K562 (cell line): ENCODE data around the gene RRAD. TPM values are rescaled to one million over a fixed set of nuclear protein-coding genes. Genes with fewer than 3 reads are reported as not detected.

Experiments used
- ATAC-seq: fragments of 200-7000 bp; cut with Tn5 transposase; 3 replicates; pipeline ENCODE4 v1.9.1; 2020; ENCODE audit warnings: moderate library complexity
- BruUV-seq: library from RNA; stranded (reverse); fragments of 400-500 nt; replicated peaks from 2 replicates; lab custom pipeline; 2021; lab: Mats Ljungman, UMichigan
- CTCF ChIA-PET: fragments of 300-600 bp; formaldehyde crosslinking; extraction: SDS; loops from one replicate; lab custom pipeline; 2021; ENCODE audit warnings: low intra/inter-chr PET ratio; lab: Yijun Ruan, JAX
- POLR2A ChIA-PET: fragments of 300-600, 350-650 bp; sonication (Branson Sonifier 250); formaldehyde crosslinking; extraction: SDS; loops from one replicate; lab custom pipeline; 2021; ENCODE audit warnings: antibody characterized with exemption, inconsistent platforms; lab: Yijun Ruan, JAX
- DNase-seq, 4 experiments: peaks; one replicate each; pipeline versions ENCODE4 v3.0.0 to v3.0.0-alpha.2; 2011 to 2018; ENCODE audit warnings: low spot score in 3 of 4, mixed read lengths in 3 of 4; ENCODE audit errors: extremely low read depth in 1 of 4
- FAIRE-seq: peaks from 2 replicates; lab custom pipeline; 2011; peaks lifted over from hg19 to GRCh38; lab: Jason Lieb, UNC
- H2AFZ ChIP-seq: 2 replicates; pipeline ENCODE4 v1.6.0; 2011; ENCODE audit warnings: low read depth, low read length, control low read depth, inconsistent platforms
- H3K27ac ChIP-seq: fragments of 200-600 bp; 3 replicates; pipeline ENCODE4 v1.8.0; 2011; ENCODE audit warnings: low read depth, mild to moderate bottlenecking, control low read depth, inconsistent platforms, low read length, moderate library complexity, mixed read lengths; ENCODE audit errors: extremely low read depth
- H3K27me3 ChIP-seq, 2 experiments: fragments of 300-600 bp in 1 of 2; 2 replicates in 1 of 2; 3 replicates in 1 of 2; pipeline versions ENCODE4 v1.6.0 to v1.8.0; 2011; ENCODE audit warnings: inconsistent platforms in 2 of 2, low read length in 2 of 2, mild to moderate bottlenecking in 1 of 2, mixed read lengths in 1 of 2, moderate library complexity in 1 of 2; ENCODE audit not compliant: control insufficient read depth in 2 of 2, insufficient read depth in 2 of 2
- H3K36me3 ChIP-seq: fragments of 300-600 bp; 3 replicates; pipeline ENCODE4 v1.8.0; 2011; ENCODE audit warnings: mild to moderate bottlenecking, low read length, inconsistent platforms; ENCODE audit not compliant: control insufficient read depth, insufficient read depth
- H3K4me1 ChIP-seq, 2 experiments: fragments of 200-600 bp in 1 of 2; replicated peaks in 1 of 2; 2 replicates in 1 of 2; 3 replicates in 1 of 2; pipeline versions ENCODE4 v1.5.1 to v1.8.0; 2011; ENCODE audit warnings: inconsistent platforms in 2 of 2, low read length in 2 of 2, mild to moderate bottlenecking in 1 of 2, mixed read lengths in 1 of 2, moderate library complexity in 1 of 2; ENCODE audit not compliant: control insufficient read depth in 2 of 2, insufficient read depth in 2 of 2
- H3K4me2 ChIP-seq: 2 replicates; pipeline ENCODE4 v1.6.1; 2011; ENCODE audit warnings: low read length, control low read depth, inconsistent platforms, mixed read lengths; ENCODE audit not compliant: insufficient read depth
- H3K4me3 ChIP-seq: fragments of 200-600 bp; sonication (generic), shearing (Covaris generic); 2 replicates; pipeline ENCODE4 v1.5.1; 2016; ENCODE audit warnings: control low read depth, inconsistent platforms
- H3K79me2 ChIP-seq: fragments of 200-600 bp; 3 replicates; pipeline ENCODE4 v1.8.0; 2011; ENCODE audit warnings: low read length, inconsistent platforms; ENCODE audit not compliant: control insufficient read depth, insufficient read depth
- H3K9ac ChIP-seq, 2 experiments: 2 replicates each; pipeline versions ENCODE4 v1.6.0 to v1.6.1; 2011; ENCODE audit warnings: low read depth in 2 of 2, low read length in 2 of 2, control low read depth in 1 of 2, inconsistent platforms in 1 of 2, mild to moderate bottlenecking in 1 of 2, mixed read lengths in 1 of 2; ENCODE audit not compliant: insufficient read depth in 1 of 2
- H3K9me1 ChIP-seq: one replicate; pipeline ENCODE4 v1.6.0; 2011; ENCODE audit warnings: inconsistent platforms, mild to moderate bottlenecking, low read length, moderate library complexity; ENCODE audit not compliant: control insufficient read depth, insufficient read depth
- H3K9me3 ChIP-seq: replicated peaks from 2 replicates; pipeline ENCODE4 v1.5.1; 2011; ENCODE audit warnings: low read depth, low read length, inconsistent platforms; ENCODE audit not compliant: control insufficient read depth, insufficient read depth
- H4K20me1 ChIP-seq: replicated peaks from 2 replicates; pipeline ENCODE4 v1.6.1; 2011; ENCODE audit warnings: low read length, inconsistent platforms, mixed read lengths; ENCODE audit not compliant: control insufficient read depth, insufficient read depth
- ARNT ChIP-seq, 2 experiments: fragments of 450-650 bp; IDR thresholded peaks; 2 replicates each; pipeline ENCODE4 v1.6.1; 2016; ENCODE audit warnings: mild to moderate bottlenecking in 1 of 2
- CEBPG ChIP-seq, 3 experiments: fragments of 200-800 bp in 1 of 3; sonication (Bioruptor generic) in 1 of 3; sonication (generic) in 1 of 3; formaldehyde crosslinking in 1 of 3; IDR thresholded peaks in 2 of 3; conservative IDR thresholded peaks in 1 of 3; 2 replicates each; pipeline versions ENCODE4 v1.6.1 to v1.8.0; 2016 to 2022; ENCODE audit warnings: missing compliant biosample characterization in 2 of 3, missing genetic modification characterization in 2 of 3, mild to moderate bottlenecking in 1 of 3, missing genetic modification reagents in 1 of 3
- CREB1 ChIP-seq, 2 experiments: sonication (generic) in 1 of 2; formaldehyde crosslinking in 1 of 2; IDR thresholded peaks; 2 replicates each; pipeline versions ENCODE4 v1.6.1 to v1.8.0; 2012 to 2022; ENCODE audit warnings: inconsistent platforms in 1 of 2, mild to moderate bottlenecking in 1 of 2, missing genetic modification reagents in 1 of 2, moderate library complexity in 1 of 2
- FOXK1 ChIP-seq: sonication (generic); formaldehyde crosslinking; IDR thresholded peaks from 2 replicates; pipeline ENCODE4 v1.8.0; 2022; ENCODE audit warnings: missing genetic modification reagents, mild to moderate bottlenecking, borderline replicate concordance
- GATAD2B ChIP-seq: fragments of 450-650 bp; IDR thresholded peaks from 2 replicates; pipeline ENCODE4 v1.6.1; 2017; ENCODE audit warnings: mild to moderate bottlenecking, borderline replicate concordance
- KLF10 ChIP-seq: fragments of 250-450 bp; sonication (Bioruptor Pico); IDR thresholded peaks from 2 replicates; pipeline ENCODE4 v1.6.1; 2021; ENCODE audit warnings: matching md5 sums
- MAFK ChIP-seq: IDR thresholded peaks from 2 replicates; pipeline ENCODE4 v1.6.1; 2011; ENCODE audit warnings: low read length, improper control_type of control experiment
- MTA1 ChIP-seq: fragments of 450-650 bp; IDR thresholded peaks from 2 replicates; pipeline ENCODE4 v1.6.1; 2017; ENCODE audit warnings: borderline replicate concordance
- PHF8 ChIP-seq: fragments of 200-600 bp; sonication (generic); IDR thresholded peaks from 2 replicates; pipeline ENCODE4 v1.6.1; 2012; ENCODE audit warnings: mixed run types, mild to moderate bottlenecking, inconsistent platforms, low read length, moderate library complexity, borderline replicate concordance
- POLR2AphosphoS2 ChIP-seq: IDR thresholded peaks from 2 replicates; pipeline ENCODE4 v1.6.1; 2012; ENCODE audit warnings: low read length, improper control_type of control experiment
- TAF9B ChIP-seq: fragments of 450-650 bp; IDR thresholded peaks from 2 replicates; pipeline ENCODE4 v1.6.1; 2018; ENCODE audit warnings: mild to moderate bottlenecking; ENCODE audit not compliant: partially characterized antibody
- TBL1XR1 ChIP-seq, 2 experiments: IDR thresholded peaks; 2 replicates each; pipeline ENCODE4 v1.6.1; 2012; ENCODE audit warnings: improper control_type of control experiment in 2 of 2, low read length in 2 of 2, mild to moderate bottlenecking in 1 of 2
- TRIM24 ChIP-seq, 2 experiments: fragments of 450-650 bp; IDR thresholded peaks; 2 replicates each; pipeline ENCODE4 v1.6.1; 2016
- ZFX ChIP-seq: sonication (generic); formaldehyde crosslinking; IDR thresholded peaks from 2 replicates; pipeline ENCODE4 v1.8.0; 2022; ENCODE audit warnings: mild to moderate bottlenecking, missing genetic modification reagents, moderate library complexity
- ZNF41 ChIP-seq: fragments of 250-450 bp; sonication (Bioruptor Pico); conservative IDR thresholded peaks from 2 replicates; pipeline ENCODE4 v1.4.0; 2020; ENCODE audit warnings: mild to moderate bottlenecking
- ZNF57 ChIP-seq: fragments of 450-650 bp; formaldehyde crosslinking; IDR thresholded peaks from 2 replicates; pipeline ENCODE4 v1.4.0; 2020; ENCODE audit warnings: mild to moderate bottlenecking, moderate library complexity
- ZNF764 ChIP-seq: fragments of 250-450 bp; sonication (Bioruptor Pico); IDR thresholded peaks from 2 replicates; pipeline ENCODE4 v1.4.0; 2020; ENCODE audit warnings: low read depth, mild to moderate bottlenecking, moderate library complexity
- WGBS: fragments of 100-300 bp; shearing (Covaris generic); methylation state at CpG from one replicate; pipeline ENCODE4 v1.1.6; 2016; ENCODE audit warnings: low coverage, mixed read lengths; ENCODE audit not compliant: insufficient coverage; ENCODE audit errors: missing lambda C conversion rate; 5-methylcytosine and 5-hydroxymethylcytosine counted together
- in situ Hi-C: fragments of 300-500 bp; cut with MboI; formaldehyde crosslinking; loops from 4 replicates; pipeline ENCODE4 v1.15.0; 2018; ENCODE audit warnings: inconsistent platforms, mixed read lengths
- intact Hi-C: fragments of 100-400 bp; cut with micrococcal nuclease; formaldehyde crosslinking; loops from 2 replicates; pipeline ENCODE4 v1.14.2; 2022
- polyA plus RNA-seq, 8 experiments: library from polyadenylated mRNA; depleted of rRNA in 4 of 8; stranded (reverse) in 5 of 8; unstranded in 3 of 8; fragments of >200 nt; fragmentation: Nextera tagmentation in 2 of 8; fragmentation: Illumina TruSeq in 1 of 8; extraction: Ambion mirVana in 2 of 8; extraction: Trizol in 1 of 8; gene quantifications; 2 replicates each; pipeline versions ENCODE4 v1.2.1 to v1.2.3, GENCODE V29; 2011 to 2014; ENCODE audit warnings: inconsistent platforms in 1 of 8, missing spikeins in 1 of 8
- total RNA-seq, 7 experiments: library from RNA; depleted of rRNA in 6 of 7; stranded (reverse); fragments of >200 nt in 6 of 7; fragmentation: Illumina TruSeq in 2 of 7; extraction: Trizol in 2 of 7; gene quantifications; 2 replicates each; pipeline versions ENCODE4 v1.2.1 to v1.2.3, GENCODE V29; 2011 to 2021; ENCODE audit warnings: low replicate concordance in 1 of 7
- TF ChIP-seq, protein P1 (sequence below): fragments of 250-450 bp; sonication (Bioruptor Pico); IDR thresholded peaks from 2 replicates; pipeline ENCODE4 v1.8.0; 2022; ENCODE audit warnings: moderate library complexity, mild to moderate bottlenecking, inconsistent platforms

Gene RRAD
- total and polyA plus RNA-seq, 9 of the 15 experiments (the other 6 are each of a cell fraction or from before 2014, with no cell fraction given): 0.09 to 0.20 (median 0.13) TPM; not detected in 5

DNA sequence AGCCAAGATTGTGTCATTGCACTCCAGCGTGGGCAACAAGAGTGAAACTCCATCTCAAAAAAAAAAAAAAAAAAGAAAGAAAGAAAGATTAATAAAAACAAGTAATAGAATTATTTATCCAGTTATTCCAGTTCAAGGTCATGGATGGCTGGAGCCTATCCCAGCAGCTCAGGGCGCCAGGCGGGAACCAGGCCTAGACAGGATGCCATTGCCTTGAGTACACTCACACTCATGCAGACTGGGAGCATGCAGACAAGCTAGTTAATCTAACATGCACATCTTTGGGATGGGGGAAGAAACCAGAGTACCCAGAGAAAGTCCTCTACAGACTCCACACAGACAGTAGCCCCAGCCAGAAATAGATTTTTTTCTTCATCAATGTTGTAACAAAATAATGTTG is 27.1 kb downstream of the RRAD start:
- Histone ChIP-seq H3K79me2 (no peaks in the 10 kb centered on the region), H3K36me3 (no peaks in the 10 kb centered on the region), H3K27me3 (no peaks in the 10 kb centered on the region), H2AFZ (no peak overlapping the region), H3K4me1 (peaks cover 28 to 44% of the 10 kb centered on the region in 2 experiments), H3K9ac (no peak overlapping the region), H3K4me2 (no peak overlapping the region), H3K4me3 (no peak overlapping the region), H4K20me1 (no peaks in the 10 kb centered on the region), H3K27ac (no peak overlapping the region), H3K9me1 (no peaks in the 10 kb centered on the region), H3K9me3 (no peaks in the 10 kb centered on the region)
- intact Hi-C loops (loop anchor here (5.0 kb wide), 2 partner anchors 49 to 119 kb away; no protein-coding TSS in a partner anchor), in situ Hi-C loops (loop anchor here (5.0 kb wide), 1 partner anchor 34 kb away; the partner anchor contains the start of gene CIAO2B)
- 96% methylated on average over 2 of the region's 3 CpGs for WGBS
- POLR2A ChIA-PET: interaction anchor here (0.7 to 0.9 kb wide), 2 partner anchors 12 to 33 kb away, joined by 4 read pairs; no protein-coding TSS in a partner anchor
- CTCF ChIA-PET: interaction anchor here (0.7 to 4.3 kb wide), 2 partner anchors 28 to 30 kb away, joined by 3 to 41 read pairs; no protein-coding TSS in a partner anchor
- no TSS peak for BruUV-seq
- no peak for TF ChIP-seq ZNF57 (CRISPR knock-in tag)
- no peak for TF ChIP-seq TBL1XR1 (IDR thresholded peaks at IDR 0.05; ENCODE audit: low read length in 2 of 2)
- TF ChIP-seq GATAD2B: no peak
- TF ChIP-seq, protein P1, sequence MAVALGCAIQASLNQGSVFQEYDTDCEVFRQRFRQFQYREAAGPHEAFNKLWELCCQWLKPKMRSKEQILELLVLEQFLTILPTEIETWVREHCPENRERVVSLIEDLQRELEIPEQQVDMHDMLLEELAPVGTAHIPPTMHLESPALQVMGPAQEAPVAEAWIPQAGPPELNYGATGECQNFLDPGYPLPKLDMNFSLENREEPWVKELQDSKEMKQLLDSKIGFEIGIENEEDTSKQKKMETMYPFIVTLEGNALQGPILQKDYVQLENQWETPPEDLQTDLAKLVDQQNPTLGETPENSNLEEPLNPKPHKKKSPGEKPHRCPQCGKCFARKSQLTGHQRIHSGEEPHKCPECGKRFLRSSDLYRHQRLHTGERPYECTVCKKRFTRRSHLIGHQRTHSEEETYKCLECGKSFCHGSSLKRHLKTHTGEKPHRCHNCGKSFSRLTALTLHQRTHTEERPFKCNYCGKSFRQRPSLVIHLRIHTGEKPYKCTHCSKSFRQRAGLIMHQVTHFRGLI (CRISPR knock-in tag): no peak
- TF ChIP-seq PHF8: no peak
- no peak for TF ChIP-seq TRIM24 (IDR thresholded peaks at IDR 0.05)
- no peak for TF ChIP-seq MTA1
- no peak for TF ChIP-seq ZFX
- no peak for TF ChIP-seq CEBPG (CRISPR knock-in tag; IDR thresholded peaks at IDR 0.05)
- TF ChIP-seq CEBPG (tag; conservative IDR thresholded peaks at IDR 0.05 in 1 of 2, IDR thresholded peaks at IDR 0.05 in 1 of 2): no peak
- no peak for TF ChIP-seq FOXK1 (CRISPR knock-in tag)
- no peak for TF ChIP-seq ARNT (IDR thresholded peaks at IDR 0.05)
- TF ChIP-seq KLF10 (CRISPR knock-in tag): no peak
- no peak for TF ChIP-seq TAF9B
- no peak for TF ChIP-seq ZNF764 (CRISPR knock-in tag)
- no peak for TF ChIP-seq MAFK
- TF ChIP-seq CREB1 (IDR thresholded peaks at IDR 0.05): no peak
- no peak for TF ChIP-seq CREB1 (CRISPR knock-in tag; IDR thresholded peaks at IDR 0.05)
- TF ChIP-seq POLR2AphosphoS2: no peak
- no peak for TF ChIP-seq ZNF41 (CRISPR knock-in tag)
- ATAC-seq: no peak
- FAIRE-seq: no peak
- DNase-seq: no peak
